ENCODE data around the gene CPA4.

CPA4 gene

GRCh38 chr7:130344271-130344866, 51.4 kb downstream of the CPA4 start, which contains the start of gene CPA5:
CPA5 (plus strand) TSS chr7:130344816; CDS start chr7:130346486, 1,670 bp downstream.
- DNase-seq (ENCODE audit: low spot score) = no peak

- DNase-seq (ENCODE audit: low spot score) = no peak
Measured at GRCh38 chr7:130345136-130345535, 52.2 kb downstream of the CPA4 start.

GRCh38 chr7:130345725-130346124, 52.8 kb downstream of the CPA4 start:
- DNase-seq (ENCODE audit: low spot score) = no peak

GRCh38 chr7:130346177-130346905, 53.4 kb downstream of the CPA4 start:
- no peak for DNase-seq (ENCODE audit: low spot score)

- DNase-seq (ENCODE audit: low spot score) = no peak
Measured at GRCh38 chr7:130346941-130347340, 54.0 kb downstream of the CPA4 start.

DNA sequence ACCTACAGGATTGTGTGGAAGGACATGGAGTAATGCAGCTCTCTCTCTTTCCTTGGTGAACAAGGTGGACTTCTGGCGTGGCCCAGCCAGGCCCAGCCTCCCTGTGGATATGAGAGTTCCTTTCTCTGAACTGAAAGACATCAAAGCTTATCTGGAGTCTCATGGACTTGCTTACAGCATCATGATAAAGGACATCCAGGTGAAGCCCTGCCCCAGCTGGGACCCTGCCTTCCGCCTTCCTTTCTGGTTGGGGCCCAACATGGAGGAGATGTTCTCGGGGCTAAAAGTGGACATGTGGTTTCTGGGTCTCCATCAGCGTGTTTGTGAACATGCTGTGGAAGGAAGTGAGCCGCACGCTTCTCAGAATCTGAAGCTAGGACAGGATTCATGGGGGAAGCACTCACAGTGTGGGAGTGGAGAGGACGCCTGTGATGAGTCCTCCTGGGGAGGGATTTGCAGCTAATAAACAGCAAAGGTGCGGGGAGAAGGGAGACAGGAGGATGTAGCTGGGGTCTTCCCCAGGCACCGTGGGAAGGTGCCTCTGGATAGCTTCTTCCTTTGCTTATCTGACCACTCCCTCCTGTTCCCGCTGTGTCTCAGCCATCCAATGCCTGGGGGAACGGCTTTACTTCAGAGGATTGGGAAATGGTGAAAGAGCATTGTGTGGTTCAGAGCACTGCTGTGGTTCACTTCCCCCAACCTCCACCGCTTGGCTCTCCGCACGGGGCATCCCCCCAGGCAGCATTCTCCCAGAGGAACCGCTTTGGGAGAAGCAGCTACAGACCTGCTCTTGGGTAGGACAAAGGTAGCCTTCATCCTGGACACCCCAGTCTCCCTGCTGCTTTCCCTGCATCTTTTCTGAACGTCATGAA, 57.2 kb downstream of the CPA4 start:
- DNase-seq (ENCODE audit: low spot score) = no peak

DNA sequence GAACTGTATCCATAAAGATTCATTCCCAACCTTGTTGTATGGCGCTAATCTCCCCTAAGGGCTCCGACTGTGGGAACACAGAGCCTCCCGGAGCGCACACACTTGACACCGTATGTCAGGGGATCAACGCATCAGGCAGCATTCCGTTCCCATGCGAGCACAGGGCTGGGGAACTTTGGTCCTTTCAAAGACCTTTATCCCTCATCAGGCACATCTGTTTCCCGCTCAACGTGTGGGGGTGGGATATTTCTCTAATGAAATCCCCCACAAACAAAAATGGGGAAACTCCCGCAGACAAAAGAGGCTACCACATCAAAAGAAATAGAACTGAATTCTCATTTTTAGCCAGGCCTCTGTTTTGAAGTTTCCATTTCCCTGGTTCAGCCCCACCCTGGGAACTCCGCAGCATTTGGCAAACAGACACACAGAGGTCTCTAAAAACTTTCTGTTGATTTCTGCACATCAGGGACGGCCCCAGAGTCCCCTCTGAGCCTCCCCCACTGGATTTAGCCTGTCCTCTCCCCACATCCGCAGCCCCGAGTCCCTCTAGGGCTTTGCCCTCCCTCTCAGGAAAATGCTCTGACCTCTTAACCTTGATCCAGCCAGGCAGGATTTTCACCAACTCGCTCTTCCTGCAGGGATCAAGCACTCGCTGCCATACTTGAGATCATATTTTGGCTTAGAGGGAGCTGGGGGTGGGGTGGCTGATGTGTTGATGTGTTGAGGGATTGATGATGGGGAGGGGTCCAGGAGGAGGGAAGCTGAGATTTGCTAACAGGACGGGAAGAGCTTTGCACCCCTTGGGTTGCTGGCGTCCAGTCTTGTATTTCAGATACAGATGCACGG, 58.2 kb downstream of the CPA4 start:
- DNase-seq (ENCODE audit: low spot score) = no peak

GRCh38 chr7:130351791-130352090, 58.8 kb downstream of the CPA4 start:
- DNase-seq (ENCODE audit: low spot score) = no peak

GRCh38 chr7:130352194-130353074, 59.5 kb downstream of the CPA4 start:
- peak; percentile 36 for DNase-seq (ENCODE audit: low spot score)

GRCh38 chr7:130353196-130353595, 60.2 kb downstream of the CPA4 start:
- DNase-seq (ENCODE audit: low spot score) = no peak

DNA sequence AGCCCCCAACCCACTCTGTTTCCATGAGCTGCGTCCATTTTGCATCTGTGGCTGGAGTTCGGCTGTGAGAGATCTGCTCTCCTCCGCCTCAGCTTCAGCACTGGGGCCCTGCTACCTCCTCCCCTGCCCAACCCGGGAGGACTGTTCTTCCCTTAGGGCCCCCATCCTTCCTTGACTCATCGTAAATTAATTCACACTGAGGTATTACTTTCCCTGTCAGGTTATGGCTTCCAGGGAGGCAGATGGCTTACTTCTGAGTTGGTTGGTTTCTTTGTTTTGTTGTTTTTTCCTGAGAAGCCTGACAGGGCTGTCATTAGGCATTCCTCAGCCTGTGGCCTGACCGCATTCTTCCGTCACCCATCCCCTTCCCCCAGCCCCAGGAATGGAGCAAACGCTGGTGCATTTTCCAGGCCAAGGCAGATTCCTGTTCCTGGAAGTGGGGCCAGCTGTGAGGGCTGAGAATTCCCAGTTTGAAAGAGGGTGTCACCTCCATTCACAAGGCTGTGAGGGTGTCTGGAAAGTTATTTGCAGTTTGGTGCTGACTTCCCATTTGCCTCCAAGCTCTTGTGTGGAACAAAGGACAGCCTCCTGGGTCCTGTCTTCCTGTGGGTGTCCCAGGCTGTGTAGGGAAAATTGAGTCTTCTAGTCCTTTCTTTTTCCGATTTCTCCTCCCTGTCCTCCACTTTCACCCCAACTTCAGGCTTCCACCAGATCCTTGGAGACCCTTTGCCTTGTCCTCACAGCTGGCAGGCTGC, 63.3 kb downstream of the CPA4 start:
- DNase-seq (ENCODE audit: low spot score) = peak; percentile 60

GRCh38 chr7:130356876-130357611, 64.1 kb downstream of the CPA4 start:
- DNase-seq (ENCODE audit: low spot score) = peak; percentile 73

DNA sequence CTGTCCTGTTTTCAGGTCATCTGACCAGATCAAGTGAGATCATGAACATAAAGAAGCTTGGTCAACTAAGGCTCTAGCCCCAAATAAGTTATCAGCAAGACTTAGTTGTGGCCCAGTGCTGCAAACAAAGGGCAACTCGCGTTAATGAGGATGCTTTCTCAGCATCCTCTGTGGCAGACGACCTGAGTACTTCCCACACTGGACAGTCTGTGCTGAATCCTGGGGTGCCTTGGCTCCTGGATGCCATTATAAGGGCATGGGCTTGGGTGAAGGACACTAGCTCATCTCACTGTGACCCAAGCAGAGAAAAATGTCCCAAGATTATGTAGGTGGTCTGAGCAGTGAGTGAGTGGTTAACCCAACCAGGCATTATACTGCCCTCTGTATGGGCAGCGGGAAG, 65.5 kb downstream of the CPA4 start:
- no peak for DNase-seq (ENCODE audit: low spot score)

DNA sequence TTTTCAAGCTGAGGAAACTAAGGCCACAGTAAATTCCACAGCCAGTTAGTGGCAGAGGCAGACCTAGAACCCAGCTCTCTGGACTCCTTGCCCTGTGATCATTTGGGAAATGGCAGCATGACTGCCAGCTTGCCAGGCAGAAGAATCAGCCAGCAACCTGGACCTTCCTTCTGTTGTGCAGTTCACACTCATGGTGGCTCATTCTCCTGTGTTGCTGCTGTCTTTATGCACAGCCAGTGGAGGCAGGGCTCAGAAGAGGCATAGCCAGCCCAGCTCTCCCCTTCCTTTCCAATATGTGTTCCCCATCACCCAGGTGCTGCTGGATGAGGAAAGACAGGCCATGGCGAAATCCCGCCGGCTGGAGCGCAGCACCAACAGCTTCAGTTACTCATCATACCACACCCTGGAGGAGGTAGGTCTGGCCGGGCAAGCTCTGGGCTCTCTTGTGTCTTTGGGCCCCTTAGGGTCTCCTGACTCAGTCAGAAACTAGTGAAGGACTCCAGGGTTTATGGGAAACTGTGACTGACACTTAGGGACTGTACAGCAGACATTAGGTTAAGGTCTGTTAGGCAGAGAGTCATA, 66.4 kb downstream of the CPA4 start:
- DNase-seq (ENCODE audit: low spot score) = no peak

- DNase-seq (ENCODE audit: low spot score) = no peak
Measured at GRCh38 chr7:130360518-130360917, 67.6 kb downstream of the CPA4 start.

- DNase-seq (ENCODE audit: low spot score) = no peak
Measured at GRCh38 chr7:130361681-130362080, 68.7 kb downstream of the CPA4 start.

GRCh38 chr7:130362251-130362816, 69.4 kb downstream of the CPA4 start:
- DNase-seq (ENCODE audit: low spot score) = no peak

GRCh38 chr7:130363026-130363847, 70.3 kb downstream of the CPA4 start:
- peak; percentile 64 for DNase-seq (ENCODE audit: low spot score)

All from LoVo (cell line).